ENCODE measurements around the gene MIS12.

Gene MIS12

DNA sequence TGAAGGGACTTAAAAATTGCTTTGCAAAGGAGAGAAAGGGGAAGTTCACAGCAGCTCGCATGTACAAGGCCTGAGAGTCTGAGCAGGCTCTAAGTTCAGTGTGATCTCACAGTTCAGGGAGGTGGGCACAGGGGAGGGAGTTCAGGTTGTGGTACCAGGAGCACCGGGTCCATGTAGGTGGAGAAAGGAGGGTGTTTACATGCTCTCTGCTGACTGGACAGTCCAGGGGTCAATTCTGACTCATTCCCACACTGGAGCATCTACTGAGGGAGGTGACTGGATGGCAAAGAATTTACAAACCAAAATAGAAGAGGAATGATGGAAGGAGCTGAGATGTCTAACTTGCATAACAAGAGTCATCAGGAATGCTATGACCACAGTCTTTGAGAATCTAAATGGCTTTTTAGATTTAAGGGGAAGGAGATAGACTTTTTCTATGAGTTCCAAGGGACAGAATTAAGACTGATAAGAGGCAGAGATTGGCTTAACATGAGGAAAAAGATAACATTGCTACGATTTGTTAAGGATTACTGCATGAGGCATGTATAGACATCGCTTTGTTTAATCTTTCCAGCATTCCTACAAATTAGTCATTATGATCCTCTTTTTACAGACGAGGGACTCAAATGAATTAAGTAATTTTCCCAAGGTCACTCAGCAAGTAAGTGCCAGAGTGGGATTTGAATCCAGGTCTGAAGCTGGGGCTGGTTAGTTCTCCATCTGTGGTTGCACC, 29.9 kb downstream of the MIS12 start:
- Histone ChIP-seq H3K9ac (ENCODE audit: low read length) (no peak overlapping the region), H3K9me2 (replicated peaks; ENCODE audit: insufficient read depth, low read length) (no peaks in the 10 kb centered on the region), H3K79me2 (ENCODE audit: insufficient read depth, low read length) (no peaks in the 10 kb centered on the region), H3F3A (ENCODE audit: insufficient read depth) (no peaks in the 10 kb centered on the region), H3K27ac (ENCODE audit: low read depth, low read length) (no peak overlapping the region), H3K27me3 (ENCODE audit: low read length) (no peaks in the 10 kb centered on the region), H4K20me1 (ENCODE audit: low read depth, low read length) (no peaks in the 10 kb centered on the region), H3K36me3 (ENCODE audit: low read length) (no peaks in the 10 kb centered on the region), H2AFZ (ENCODE audit: low read depth, low read length, severe bottlenecking) (no peak overlapping the region), H3K4me2 (ENCODE audit: low read depth, low read length, poor library complexity, severe bottlenecking) (no peak overlapping the region), H3K4me3 (ENCODE audit: insufficient read depth, low read length, poor library complexity, severe bottlenecking) (no peak overlapping the region), H3K9me3 (ENCODE audit: insufficient read depth, low read length) (no peaks in the 10 kb centered on the region)
- TF ChIP-seq, protein P1, sequence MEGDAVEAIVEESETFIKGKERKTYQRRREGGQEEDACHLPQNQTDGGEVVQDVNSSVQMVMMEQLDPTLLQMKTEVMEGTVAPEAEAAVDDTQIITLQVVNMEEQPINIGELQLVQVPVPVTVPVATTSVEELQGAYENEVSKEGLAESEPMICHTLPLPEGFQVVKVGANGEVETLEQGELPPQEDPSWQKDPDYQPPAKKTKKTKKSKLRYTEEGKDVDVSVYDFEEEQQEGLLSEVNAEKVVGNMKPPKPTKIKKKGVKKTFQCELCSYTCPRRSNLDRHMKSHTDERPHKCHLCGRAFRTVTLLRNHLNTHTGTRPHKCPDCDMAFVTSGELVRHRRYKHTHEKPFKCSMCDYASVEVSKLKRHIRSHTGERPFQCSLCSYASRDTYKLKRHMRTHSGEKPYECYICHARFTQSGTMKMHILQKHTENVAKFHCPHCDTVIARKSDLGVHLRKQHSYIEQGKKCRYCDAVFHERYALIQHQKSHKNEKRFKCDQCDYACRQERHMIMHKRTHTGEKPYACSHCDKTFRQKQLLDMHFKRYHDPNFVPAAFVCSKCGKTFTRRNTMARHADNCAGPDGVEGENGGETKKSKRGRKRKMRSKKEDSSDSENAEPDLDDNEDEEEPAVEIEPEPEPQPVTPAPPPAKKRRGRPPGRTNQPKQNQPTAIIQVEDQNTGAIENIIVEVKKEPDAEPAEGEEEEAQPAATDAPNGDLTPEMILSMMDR (IDR thresholded peaks at IDR 0.05; ENCODE audit: insufficient read depth, low read length, poor library complexity, severe bottlenecking), result no peak
- TF ChIP-seq EZH2phosphoT487 (conservative IDR thresholded peaks at IDR 0.05; ENCODE audit: low read length), result no peak

DNA sequence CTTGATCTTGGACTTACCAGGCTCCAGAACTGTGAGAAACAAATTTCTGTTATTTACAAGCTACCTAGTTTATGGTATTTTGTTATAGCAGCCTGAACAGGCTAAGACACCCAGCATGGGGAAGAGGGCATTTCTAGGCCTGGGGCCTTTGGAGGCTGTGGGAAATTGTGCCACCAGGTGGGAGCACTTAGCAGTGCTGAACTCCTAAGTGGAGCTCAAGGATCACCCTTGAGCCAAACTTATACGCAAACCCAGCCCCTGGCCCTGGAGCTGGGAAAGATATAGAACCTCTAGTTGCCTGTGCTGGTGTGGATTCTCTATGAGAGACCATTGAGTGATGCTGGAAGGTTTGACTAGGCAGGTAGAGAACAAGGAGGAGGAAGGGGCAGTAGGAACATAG, 36.1 kb downstream of the MIS12 start:
- no peak overlapping the region for H3K4me2 ChIP-seq (ENCODE audit: low read depth, low read length, poor library complexity, severe bottlenecking)
- TF ChIP-seq EZH2phosphoT487 (conservative IDR thresholded peaks at IDR 0.05; ENCODE audit: low read length), result no peak
- TF ChIP-seq, protein P1 (IDR thresholded peaks at IDR 0.05; ENCODE audit: insufficient read depth, low read length, poor library complexity, severe bottlenecking), result no peak
- no peaks in the 10 kb centered on the region for H4K20me1 ChIP-seq (ENCODE audit: low read depth, low read length)

DNA sequence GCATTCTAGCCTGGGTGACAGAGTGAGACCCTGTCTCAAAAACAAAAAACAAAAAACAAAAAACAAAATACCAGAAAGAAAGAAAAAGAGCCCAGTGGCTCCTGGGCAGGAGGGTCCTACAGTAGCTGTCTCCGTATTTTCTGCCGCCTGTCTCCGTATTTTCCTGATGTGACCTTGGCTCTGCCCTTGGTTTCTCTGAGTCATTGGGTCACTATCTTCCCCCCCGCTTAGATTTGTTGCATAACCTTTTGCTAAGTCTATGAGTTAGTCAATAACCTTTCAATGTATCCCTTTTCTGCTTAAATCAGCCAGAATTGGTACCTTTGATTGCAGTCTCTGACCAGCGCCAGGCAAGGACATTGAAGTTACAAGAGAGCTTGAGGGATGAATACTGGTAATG, 36.9 kb downstream of the MIS12 start:
- Histone ChIP-seq H3K27ac (ENCODE audit: low read depth, low read length) (no peak overlapping the region), H3K4me3 (ENCODE audit: insufficient read depth, low read length, poor library complexity, severe bottlenecking) (no peak overlapping the region), H3K9ac (ENCODE audit: low read length) (no peak overlapping the region), H3F3A (ENCODE audit: insufficient read depth) (no peaks in the 10 kb centered on the region), H3K4me2 (ENCODE audit: low read depth, low read length, poor library complexity, severe bottlenecking) (no peak overlapping the region), H3K9me2 (replicated peaks; ENCODE audit: insufficient read depth, low read length) (no peaks in the 10 kb centered on the region), H2AFZ (ENCODE audit: low read depth, low read length, severe bottlenecking) (no peak overlapping the region), H3K9me3 (ENCODE audit: insufficient read depth, low read length) (no peaks in the 10 kb centered on the region), H4K20me1 (ENCODE audit: low read depth, low read length) (no peaks in the 10 kb centered on the region), H3K79me2 (ENCODE audit: insufficient read depth, low read length) (no peaks in the 10 kb centered on the region), H3K27me3 (ENCODE audit: low read length) (no peaks in the 10 kb centered on the region), H3K36me3 (ENCODE audit: low read length) (no peaks in the 10 kb centered on the region)
- TF ChIP-seq, protein P1 (IDR thresholded peaks at IDR 0.05; ENCODE audit: insufficient read depth, low read length, poor library complexity, severe bottlenecking), result no peak
- no peak for TF ChIP-seq EZH2phosphoT487 (conservative IDR thresholded peaks at IDR 0.05; ENCODE audit: low read length)

More for the DNA sequence above, 36.1 kb downstream of the MIS12 start:
- H3K4me3 ChIP-seq (ENCODE audit: insufficient read depth, low read length, poor library complexity, severe bottlenecking), result no peak overlapping the region
- H3F3A ChIP-seq (ENCODE audit: insufficient read depth), result no peaks in the 10 kb centered on the region
- no peak overlapping the region for H3K27ac ChIP-seq (ENCODE audit: low read depth, low read length)
- no peaks in the 10 kb centered on the region for H3K36me3 ChIP-seq (ENCODE audit: low read length)
- no peaks in the 10 kb centered on the region for H3K9me3 ChIP-seq (ENCODE audit: insufficient read depth, low read length)
- H3K79me2 ChIP-seq (ENCODE audit: insufficient read depth, low read length), result no peaks in the 10 kb centered on the region
- no peaks in the 10 kb centered on the region for H3K27me3 ChIP-seq (ENCODE audit: low read length)
- H3K9ac ChIP-seq (ENCODE audit: low read length), result no peak overlapping the region
- H2AFZ ChIP-seq (ENCODE audit: low read depth, low read length, severe bottlenecking), result no peak overlapping the region
- H3K9me2 ChIP-seq (replicated peaks; ENCODE audit: insufficient read depth, low read length), result no peaks in the 10 kb centered on the region

Data from SU-DHL-6 (cell line).